Stimulated activated CD8-positive, alpha-beta memory T cell treated with anti-CD3 and anti-CD28 coated beads, Interleukin-4, amount 100 ng/mL, for 24 hours (primary cell): ENCODE measurements around the gene SRP68.
"Not testable (repeated sequence)": the region's sequence is repeated elsewhere in the genome, so short reads cannot be mapped to it uniquely, and the experiment has no call there.

Source experiments
- DNase-seq: peaks from one replicate; pipeline ENCODE4 v3.0.0-alpha.2; 2020; ENCODE audit warnings: low read depth

The SRP68 gene

DNA sequence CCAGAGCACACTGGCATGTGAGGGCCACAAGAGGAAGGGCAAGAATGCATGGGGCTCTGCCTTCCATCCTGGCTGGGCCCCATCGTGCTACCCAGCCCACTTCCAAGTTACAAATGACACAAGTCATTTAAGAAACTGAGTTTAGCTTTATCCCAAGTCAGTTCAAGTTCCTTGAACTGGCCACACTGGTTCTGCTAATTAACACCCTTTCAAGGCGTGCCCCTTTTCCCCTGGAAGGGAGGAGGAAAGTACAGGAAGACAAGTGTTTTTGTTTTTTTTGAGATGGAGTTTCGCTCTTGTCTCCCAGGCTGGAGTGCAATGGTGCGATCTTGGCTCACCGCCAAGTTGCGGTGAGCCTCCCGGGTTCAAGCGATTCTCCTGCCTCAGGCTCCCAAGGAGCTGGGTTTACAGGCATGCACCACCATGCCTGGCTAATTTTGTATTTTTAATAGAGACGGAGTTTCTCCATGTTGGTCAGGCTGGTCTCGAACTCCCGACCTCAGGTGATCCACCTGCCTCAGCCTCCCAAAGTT is 27.8 kb downstream of the SRP68 start:
- DNase-seq, result not testable (repeated sequence)

DNA sequence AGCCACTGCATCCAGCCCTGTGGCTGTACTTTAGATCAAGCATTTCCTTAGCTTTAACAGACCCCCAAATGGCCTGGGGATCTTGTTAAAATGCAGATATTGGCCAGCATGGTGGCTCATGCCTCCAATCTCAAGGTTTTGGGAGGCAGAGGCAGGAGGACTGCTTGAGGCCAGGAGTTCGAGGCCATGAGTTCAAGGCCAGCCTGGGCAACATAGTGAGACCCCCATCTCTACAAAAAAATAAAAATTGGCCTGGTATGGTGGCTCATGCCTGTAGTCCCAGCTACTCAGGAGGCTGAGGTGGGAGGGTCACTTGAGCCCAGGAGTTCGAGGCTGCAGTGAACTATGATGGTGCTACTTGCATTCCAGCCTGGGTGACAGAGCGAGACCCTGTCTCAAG is 29.4 kb downstream of the SRP68 start:
- DNase-seq, result not testable (repeated sequence)

DNA sequence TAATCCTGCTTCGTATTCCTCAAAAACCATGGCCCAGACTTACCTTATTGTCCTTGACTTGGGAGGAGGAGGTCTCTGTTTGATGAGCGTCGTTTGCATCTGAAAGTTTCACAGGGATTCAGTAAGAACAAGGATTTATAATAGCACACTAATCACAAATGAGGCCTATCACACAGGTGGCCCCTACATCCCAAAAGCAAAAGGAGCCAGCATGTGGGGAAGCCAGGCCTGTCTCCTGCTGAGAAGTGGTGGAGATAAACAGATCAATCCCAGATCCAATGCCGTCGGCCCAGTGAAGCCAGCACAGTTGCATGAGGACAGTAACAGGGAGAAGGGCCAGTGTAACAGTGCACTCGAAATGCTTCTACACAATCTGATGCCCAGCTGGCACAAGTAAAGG is 31.9 kb downstream of the SRP68 start:
- DNase-seq, result no peak

DNA sequence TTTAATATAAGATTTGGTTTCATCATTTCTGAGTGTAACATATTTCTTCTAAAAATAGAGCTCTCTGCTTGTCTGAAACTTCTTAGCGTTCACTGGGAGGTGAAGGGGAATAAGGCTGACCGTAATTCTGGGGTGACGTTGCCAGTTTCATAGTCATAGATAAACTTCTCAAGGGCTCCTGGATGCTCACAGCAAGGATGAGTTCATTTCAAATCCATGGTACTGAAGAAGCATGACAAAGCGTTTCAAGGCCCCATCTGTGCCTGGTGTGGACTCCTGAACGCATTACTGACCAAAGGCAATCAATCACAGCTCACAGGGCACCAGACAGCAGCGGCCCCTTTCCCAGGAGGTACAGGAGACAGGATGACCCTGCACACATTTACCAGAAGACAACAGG is 33.2 kb downstream of the SRP68 start:
- no peak for DNase-seq

DNA sequence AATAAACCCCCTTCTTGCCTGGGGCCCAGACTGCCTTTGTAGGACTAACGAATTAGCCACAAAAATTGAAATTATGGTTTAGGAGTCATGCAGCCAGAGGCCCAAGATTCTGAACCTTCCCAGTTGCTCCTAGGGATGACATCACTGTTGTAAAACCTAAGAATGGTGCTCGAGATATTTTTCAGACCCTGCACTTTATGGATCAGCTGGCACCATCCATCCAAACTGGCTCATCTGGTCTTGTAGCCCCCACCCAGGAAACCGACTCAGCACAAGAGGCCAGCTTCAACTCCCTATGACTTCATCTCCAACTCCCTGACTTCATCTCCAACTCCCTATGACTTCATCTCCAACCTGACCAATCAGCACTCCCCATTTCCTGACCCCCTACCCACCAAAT is 34.3 kb downstream of the SRP68 start:
- DNase-seq, result no peak

DNA sequence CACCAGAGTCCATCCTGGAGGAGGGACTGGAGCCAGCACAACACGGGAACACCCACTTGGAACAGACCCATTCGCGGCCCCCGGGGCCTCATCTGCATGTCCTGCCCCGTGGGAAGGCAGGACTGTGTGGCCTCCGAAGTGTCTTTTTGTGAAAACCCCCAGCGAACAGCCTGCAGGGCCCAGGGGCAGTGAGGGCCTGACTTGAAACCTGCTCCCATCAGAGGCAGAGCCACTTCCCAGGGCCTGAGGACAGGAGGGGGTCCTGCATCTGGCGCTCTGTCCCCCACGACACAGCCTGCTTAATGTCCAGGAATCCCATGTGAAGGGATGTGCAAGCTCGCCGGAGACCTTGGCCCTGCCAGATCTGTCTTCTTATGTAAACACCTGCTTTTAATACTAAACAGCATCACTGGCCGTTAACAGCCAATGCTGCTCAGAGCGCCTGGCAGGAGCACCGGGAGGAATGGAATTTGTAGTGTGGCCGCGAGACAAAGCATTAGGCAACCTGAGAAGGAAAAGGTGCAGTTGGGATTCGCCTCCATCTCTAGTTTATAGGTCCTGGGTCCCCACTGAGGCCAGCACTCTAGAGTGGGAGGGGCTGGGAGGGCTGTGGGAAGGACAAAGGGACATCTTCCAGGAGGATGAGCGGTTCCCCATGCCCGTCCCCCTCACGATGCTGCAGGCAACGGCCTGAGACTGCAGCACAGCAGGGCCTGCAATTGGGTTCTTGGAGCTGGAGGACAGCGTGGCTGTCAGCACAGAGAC is 35.6 kb downstream of the SRP68 start:
- no peak for DNase-seq

DNA sequence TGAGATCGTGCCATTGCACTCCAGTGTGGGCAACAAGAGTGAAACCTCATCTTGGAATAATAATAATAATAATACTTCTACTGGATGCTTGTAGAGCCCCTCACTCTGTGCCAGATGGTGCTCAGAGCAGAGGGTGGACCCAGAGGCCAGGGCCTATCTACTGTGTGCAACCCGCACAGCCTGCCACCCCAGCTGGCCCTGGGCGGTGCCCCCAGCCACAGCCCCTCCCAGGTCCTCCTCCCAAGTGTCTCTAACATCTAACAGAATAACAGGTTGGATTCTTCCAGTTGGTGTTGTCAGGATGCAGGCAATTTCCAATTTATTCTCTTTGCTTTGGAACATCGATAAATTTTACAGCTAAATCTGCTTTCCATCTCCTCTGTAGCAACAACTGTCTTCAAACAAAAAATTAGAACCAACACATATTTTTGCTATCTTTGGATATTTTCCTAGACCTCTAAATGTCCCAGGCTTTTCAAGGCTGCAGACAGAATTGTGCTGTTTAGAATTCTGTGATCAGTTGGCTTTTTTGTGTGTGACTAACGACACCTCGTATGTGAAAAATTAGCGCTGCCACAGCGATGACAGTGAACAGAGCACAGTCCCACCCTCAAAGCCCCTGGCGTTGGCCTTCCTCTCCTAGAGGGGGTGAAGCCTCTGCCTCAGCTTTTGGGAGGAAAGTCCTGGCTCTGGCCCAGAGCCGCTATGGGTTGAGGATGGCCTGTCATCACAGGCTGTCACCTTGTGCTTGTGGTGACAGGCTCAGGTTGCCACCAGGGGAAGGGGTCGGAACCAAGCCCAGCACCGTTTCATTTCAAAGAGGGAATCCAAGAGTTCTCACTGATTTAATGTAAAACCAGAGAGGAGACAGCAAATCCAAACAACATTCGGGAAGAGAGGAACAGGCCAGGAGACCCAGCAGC is 37.6 kb downstream of the SRP68 start:
- no peak for DNase-seq

DNA sequence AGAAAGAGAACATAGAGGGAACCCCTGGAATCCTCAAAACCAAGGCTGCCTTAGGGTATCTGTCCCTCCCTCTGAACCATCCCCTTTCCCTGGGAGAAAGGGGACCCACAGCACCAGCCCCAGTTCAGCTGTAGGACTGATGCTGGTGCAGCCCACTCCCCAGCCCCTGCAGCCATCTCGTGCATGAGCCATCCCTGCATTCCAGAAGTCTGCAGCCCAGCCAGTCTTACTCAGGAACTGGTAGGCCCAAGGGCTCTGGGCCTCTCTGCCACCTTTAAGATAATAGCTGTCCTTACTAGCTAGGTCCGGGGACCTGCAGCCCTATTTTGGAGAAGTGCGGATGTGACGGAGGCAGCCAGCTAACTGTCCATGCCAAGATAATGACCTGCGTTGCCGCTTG is 39.2 kb downstream of the SRP68 start:
- DNase-seq, result no peak

DNA sequence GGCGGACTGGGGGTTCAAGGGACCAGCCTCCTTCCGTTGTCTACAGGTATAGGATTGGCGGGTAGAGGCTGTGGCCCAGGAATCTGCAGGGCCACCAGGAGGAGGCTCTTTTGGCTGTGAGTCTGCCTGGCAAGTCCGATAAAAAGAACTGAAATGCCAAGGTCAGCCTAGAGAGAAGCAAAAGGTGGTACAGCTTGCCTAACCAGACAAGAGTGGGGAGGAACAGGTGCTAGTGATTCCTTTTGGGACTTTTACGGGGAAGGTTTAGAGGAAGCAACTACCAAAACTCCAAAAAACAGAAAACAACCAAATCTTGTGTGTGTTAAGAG is 39.6 kb downstream of the SRP68 start:
- no peak for DNase-seq

DNA sequence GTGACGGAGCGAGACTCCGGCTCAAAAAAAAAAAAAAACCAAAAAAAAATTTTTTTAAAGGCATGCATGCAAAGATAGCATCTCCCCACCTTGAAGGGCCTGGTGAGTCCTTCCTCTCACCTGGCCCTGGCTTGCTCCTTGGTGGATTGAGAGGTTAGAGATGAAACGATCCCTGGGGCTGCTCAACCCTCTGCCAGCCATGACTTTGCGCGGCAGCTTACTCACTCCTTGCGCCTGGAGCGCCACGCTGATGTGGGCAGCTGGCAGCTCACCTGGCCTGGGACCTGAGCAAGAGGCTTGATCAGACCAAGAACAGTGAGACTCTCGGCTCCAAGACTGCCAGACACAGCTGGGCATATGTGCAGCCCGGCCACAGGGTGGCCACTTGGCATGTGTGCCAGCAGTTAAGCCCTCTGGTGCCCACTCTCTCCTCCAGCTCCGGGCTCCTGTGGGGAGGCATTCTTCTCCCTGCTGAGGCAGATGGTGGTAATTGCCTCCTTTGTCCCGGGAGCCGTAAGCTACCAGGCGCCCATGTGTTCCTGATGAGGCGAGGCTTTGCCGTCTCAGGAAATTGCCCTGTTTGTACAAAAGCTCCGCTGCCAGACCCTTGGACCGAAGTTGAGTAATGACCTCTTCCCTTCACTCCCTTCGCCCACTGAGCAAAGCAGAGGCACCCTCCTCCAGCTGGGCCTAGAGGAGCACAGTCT is 40.1 kb downstream of the SRP68 start:
- DNase-seq, result no peak

DNA sequence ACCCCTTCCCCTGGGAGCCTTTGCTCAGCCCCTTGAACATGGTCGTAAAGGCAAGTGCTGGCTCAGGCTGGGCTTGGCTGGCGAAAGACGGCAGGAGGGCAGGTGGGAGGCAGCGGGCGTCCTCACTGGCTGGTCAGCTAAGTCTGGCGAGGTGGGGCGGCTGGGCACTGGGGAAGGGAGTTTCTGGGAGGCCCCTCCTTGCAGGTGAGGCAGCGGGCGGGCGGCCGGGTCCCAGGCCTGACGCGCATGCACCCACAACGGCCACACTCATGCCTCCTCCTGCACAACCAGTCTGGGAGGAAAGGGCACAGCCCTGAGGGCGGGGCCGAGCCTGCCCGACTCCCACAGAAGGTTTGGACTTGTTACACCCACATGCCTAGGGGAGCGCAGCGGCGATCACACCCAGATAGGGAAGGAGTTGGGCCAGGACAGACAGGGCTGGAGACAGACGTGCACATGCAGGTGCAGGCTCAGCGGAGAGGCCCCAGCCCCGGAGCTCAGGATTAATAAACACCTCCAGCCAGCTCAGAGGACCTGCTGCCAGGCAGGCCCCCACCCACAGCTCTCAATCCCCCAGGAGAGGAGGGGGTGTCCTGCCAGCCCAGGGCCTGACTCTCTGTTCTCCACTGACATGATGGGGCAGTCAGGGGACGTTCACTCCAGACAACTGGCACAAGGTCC is 45.0 kb downstream of the SRP68 start, which contains the start of gene EVPL:
EVPL (minus strand) TSS at position 148 of the 681 bp plus-strand sequence; CDS start at position 40, 108 bp downstream.
- no peak for DNase-seq

DNA sequence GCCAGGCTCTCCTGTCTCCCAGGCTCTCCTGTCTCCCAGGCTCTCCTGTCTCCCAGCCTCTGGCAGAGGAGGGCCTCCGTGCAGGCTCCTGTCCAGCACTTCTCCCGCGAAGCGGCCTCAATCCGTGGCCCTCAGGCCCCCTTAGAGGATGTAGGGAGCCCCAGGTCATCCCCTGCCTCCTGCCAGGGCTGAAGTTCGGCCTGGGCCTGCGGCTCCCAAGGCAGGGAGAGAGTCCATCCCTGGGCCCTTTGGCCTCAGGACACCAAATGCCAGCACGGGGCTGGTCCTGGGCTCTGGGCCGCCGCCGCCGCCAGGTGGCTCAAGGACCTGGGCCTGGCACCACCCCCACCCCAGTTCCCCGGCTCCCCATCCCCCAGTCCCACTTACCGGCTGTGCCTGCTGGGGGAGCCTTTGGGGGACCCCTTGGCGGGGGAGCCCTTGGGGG is 45.6 kb downstream of the SRP68 start:
- DNase-seq, result no peak

DNA sequence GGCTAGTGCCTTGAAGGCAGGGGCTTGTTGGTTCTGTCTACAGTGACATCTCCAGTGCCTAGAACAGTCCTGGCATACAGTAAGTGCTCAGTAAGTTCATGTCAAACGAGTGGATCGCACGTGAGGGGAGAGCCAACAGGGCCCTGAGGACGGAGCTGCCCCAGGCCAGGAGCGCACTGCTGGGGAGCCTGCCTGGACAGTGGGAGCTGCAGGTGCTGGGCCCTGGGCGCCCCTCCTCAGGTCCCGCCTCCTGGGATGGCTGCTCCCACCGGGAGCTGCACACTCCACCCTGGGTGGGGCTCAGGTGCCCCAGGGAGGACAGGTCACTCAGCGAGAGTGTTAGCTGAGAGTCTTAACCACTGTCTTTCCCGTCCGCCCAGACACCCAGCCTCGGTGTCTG is 47.0 kb downstream of the SRP68 start:
- no peak for DNase-seq

DNA sequence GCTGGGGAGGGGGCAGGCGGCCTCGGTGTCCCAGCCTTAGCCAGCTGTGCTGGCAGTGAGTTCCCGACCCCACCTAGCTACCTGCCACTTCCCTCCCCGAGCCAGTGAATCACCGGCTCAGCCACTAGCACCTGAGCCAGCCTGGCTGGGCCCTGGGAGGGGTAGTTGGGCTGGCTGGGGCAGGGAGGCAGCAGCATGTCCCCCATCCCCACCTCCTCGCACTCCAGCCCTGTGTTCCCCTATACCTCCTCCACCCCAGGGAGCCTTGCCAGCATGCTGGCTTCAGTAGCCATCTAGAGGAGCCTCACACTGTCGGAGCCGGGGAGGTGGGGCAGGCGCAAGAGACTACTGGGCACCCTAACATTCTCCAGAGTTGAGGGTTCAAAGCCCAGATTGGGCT is 48.0 kb downstream of the SRP68 start:
- no peak for DNase-seq

DNA sequence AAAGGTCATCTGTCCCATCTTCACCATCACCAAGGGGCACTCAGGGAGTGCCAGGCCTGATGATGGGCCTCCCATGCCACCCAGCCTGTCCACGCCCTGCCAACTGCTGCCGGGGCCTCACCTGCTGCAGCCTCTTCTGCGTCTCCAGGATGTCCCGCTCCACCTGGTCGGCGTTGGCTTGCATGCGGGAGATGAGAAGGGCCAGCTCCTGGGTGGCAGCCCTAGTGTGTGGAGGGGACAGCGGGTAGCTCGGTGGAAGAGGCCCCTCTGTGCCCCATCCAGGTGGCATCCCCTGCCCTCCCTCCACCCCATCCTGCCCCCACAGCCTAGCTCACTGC is 48.4 kb downstream of the SRP68 start:
- no peak for DNase-seq

DNA sequence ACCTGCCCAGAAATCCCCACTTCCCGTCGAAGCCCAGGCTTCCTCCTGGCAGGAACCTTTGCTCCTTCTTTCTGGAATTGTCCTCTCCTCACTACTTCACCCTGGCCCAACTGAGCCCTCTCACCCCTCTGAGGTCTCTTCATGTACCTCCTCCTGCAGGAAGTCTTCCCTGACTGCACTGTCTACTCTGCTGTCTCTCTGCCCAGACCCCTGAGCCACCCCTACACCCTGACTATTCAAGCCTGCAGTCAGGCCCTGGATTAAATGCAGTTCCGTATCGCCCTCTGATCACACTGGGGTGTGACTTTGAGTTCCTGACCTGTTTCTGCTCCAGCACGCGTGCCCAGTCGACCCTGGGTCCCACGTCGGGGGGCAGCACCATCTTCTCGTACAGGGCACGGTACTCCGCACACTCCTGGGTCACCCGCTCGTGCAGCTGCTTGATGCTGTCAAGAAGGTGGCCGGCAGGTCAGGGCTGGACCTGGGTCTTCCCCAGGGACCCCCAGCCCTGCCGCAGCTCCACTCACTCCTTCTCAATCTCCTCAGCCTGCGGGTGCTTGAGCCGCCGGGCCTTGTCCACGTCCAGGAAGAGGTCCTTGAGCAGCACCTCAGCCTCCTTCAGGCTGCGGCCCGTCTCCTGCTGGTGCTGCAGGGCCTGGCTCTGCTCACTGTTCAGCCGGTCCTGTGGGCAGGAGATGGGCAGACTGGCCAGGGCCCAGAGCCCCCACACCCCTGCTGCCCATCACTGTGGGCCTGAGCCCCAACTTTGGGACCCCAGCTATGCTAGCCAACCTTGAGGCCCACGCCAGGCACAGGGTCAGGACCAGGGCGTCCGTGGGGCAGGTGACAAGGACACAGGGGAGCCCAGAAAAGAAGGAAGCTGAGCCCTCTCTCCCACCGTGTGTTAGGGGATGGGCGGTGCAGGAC is 49.1 kb downstream of the SRP68 start:
- no peak for DNase-seq

DNA sequence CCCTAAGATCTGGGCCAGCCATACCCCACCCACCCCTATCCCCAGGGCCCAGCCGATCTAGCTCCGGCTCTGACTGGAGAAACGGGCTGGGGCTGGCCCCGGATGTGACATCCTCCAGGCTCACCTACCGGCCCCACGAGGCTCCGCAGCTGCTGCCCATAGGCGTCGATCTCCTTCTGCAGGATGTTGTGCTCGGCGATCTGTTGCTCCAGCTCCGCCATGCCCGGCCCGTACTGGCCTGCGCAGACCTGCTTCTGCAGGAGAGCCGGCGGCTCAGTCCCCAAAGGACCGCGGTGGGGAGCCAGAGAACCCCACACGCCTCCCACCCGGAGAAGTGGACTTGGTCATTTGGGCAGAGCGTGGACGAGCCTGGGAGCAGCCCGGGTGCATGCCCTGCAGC is 50.0 kb downstream of the SRP68 start:
- DNase-seq, result no peak

DNA sequence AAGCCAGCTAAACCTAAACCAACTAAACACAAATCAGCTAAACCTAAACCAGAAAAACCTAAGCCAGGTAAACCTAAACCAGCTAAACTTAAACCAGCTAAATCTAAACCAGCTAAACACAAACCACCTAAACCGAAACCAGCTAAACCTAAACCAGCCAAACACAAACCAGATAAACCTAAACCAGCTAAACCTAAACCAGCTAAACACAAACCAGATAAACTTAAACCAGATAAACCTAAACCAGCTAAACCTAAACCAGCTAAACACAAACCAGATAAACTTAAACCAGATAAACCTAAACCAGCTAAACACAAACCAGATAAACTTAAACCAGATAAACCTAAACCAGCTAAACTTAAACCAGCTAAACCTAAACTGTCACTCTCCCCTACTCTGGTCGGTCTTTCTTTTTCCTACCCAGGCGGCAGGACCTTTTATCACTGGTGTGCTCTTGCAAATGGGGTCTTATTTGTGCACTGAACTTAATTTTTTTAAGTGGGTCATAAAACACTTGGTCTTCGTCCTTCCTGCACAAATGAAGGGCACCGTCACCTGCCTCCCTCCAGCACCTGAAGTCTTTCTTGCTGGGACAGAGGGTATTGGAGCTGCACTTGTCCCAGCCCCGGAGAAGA is 52.4 kb downstream of the SRP68 start:
- no peak for DNase-seq

DNA sequence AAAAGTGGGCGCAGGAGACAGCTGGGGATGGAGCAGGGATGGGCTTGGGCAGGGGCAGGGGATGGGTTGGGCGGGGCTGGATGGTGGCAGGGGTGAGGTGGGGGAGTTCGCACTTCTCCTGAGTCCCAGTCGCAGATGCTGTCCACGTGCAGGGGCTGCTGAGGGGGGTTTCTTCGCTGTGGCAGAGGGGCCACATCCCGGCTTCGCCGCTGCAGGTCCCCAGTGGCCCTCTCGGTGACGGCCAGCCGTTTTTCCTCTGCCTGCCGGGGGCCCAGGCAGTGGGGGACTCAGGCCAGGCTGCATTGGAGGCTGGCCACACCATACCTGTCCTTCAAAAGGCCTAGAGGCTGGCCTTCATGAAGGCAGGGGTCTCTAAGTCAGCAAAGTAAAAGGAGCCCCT is 53.5 kb downstream of the SRP68 start:
- no peak for DNase-seq

DNA sequence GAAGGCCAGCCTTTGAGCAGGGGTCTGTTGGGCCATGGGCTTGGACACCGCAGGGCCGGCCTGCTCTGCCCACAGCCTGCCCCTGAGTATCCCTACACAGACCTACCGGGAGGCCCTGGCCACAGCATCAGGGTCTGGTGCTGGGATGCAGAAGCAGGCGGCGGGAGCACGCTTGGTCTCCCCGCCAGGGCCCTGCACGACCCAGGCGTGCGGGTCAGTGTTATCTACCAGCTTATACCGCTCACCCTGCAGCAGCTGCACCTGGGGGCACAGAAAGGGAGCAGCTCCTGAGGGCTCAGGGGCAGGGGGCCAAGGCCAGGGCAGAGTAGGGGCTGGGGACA is 54.0 kb downstream of the SRP68 start:
- no peak for DNase-seq
